DMS79 (cell line): ENCODE measurements around the gene FMO4.
"Not testable (repeated sequence)": the region's sequence is repeated elsewhere in the genome, so short reads cannot be mapped to it uniquely, and the experiment has no call there.

Experiments
- DNase-seq: peaks from one replicate; lab custom pipeline; 2025; lab: John Stamatoyannopoulos, UW

Gene FMO4

GRCh38 chr1:171313835-171314320 is at the start of gene FMO4:
Gene FMO4, plus strand, starts transcription at chr1:171314183. Its CDS starts 5,643 bp downstream, at chr1:171319826.
- DNase-seq = peak; percentile 63

GRCh38 chr1:171265686-171266085 is 48.3 kb upstream of the FMO4 start:
- no peak for DNase-seq

- DNase-seq = no peak
These were observed 47.1 kb upstream of the FMO4 start for GRCh38 chr1:171266930-171267329.

GRCh38 chr1:171267391-171267790 is 46.6 kb upstream of the FMO4 start:
- no peak for DNase-seq

GRCh38 chr1:171270806-171271205 is 43.2 kb upstream of the FMO4 start:
- no peak for DNase-seq

- DNase-seq = no peak
These were observed 36.4 kb upstream of the FMO4 start for GRCh38 chr1:171277534-171277933.

GRCh38 chr1:171279234-171279633 is 34.7 kb upstream of the FMO4 start:
- no peak for DNase-seq

GRCh38 chr1:171279678-171280077 is 34.3 kb upstream of the FMO4 start:
- DNase-seq = no peak

- DNase-seq = no peak
These were observed 33.4 kb upstream of the FMO4 start for GRCh38 chr1:171280599-171280998.

- no peak for DNase-seq
These were observed 27.8 kb upstream of the FMO4 start for GRCh38 chr1:171286032-171286705.

GRCh38 chr1:171290621-171291020 is 23.4 kb upstream of the FMO4 start:
- no peak for DNase-seq

- no peak for DNase-seq
These were observed 21.2 kb upstream of the FMO4 start for GRCh38 chr1:171292799-171293198.

GRCh38 chr1:171295383-171295782 is 18.6 kb upstream of the FMO4 start:
- not testable (repeated sequence) for DNase-seq

- DNase-seq = no peak
These were observed 18.2 kb upstream of the FMO4 start for GRCh38 chr1:171295821-171296220.

- DNase-seq = no peak
These were observed 17.1 kb upstream of the FMO4 start for GRCh38 chr1:171296897-171297296.

GRCh38 chr1:171298696-171299095 is 15.3 kb upstream of the FMO4 start:
- no peak for DNase-seq

- DNase-seq = no peak
These were observed 14.6 kb upstream of the FMO4 start for GRCh38 chr1:171299342-171299741.

GRCh38 chr1:171300401-171300800 is 13.6 kb upstream of the FMO4 start:
- DNase-seq = no peak

- no peak for DNase-seq
These were observed 3.3 kb upstream of the FMO4 start for GRCh38 chr1:171310661-171311087.

- DNase-seq = no peak
These were observed 2.0 kb upstream of the FMO4 start for GRCh38 chr1:171311771-171312558.

- DNase-seq = no peak
These were observed 606 bp upstream of the FMO4 start for GRCh38 chr1:171313319-171313834.

GRCh38 chr1:171329251-171329650 is 15.3 kb downstream of the FMO4 start:
- DNase-seq = no peak

GRCh38 chr1:171334024-171334640 is 20.1 kb downstream of the FMO4 start:
- DNase-seq = no peak
